ENCODE measurements around the gene FAM162A. TPM values are rescaled to one million over a fixed set of nuclear protein-coding genes. Genes with fewer than 3 reads are reported as not detected.

FAM162A gene
- total and polyA plus RNA-seq, 9 of the 15 experiments (the other 6 are each of a cell fraction or from before 2014, with no cell fraction given): 37.5 to 211 (median 101) TPM

DNA sequence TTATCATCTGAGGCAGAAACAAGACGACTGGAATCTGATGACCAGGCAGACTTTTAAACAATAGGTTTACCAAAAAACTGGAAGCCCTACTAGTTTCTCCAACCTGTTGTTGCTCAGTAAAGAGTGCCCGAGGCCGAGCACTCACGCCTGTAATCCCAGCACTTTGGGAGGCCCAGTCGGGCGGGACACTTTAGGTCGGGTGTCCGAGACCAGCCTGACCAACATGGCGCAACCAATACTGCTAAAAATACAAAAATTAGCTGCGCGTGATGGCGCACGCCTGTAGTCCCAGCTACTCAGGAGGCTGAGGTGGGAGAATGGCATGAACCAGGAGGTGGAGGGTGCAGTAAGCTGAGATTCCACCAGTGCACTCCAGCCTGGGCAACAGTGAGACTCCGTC lies 33.0 kb downstream of the FAM162A start:
- FAIRE-seq (no peak), DNase-seq (ENCODE audit: extremely low read depth in 1 of 4, low spot score in 3 of 4) (peak in 1 of 4 experiments; percentile 10), ATAC-seq (peak; percentile 33)
- 3% methylated on average over 13 of the region's 14 CpGs for WGBS (ENCODE audit: insufficient coverage, low coverage, missing lambda C conversion rate)
- Histone ChIP-seq H4K20me1 (replicated peaks; ENCODE audit: control insufficient read depth, insufficient read depth, low read length) (no peaks in the 10 kb centered on the region), H3K4me3 (peak overlapping the region; percentile 60), H2AFZ (ENCODE audit: low read depth, low read length) (peak overlapping the region; percentile 92), H3K79me2 (ENCODE audit: control insufficient read depth, insufficient read depth, low read length) (peaks cover 45% of the 10 kb centered on the region), H3K4me1 (replicated peaks in 1 of 2; ENCODE audit: control insufficient read depth in 2 of 2, insufficient read depth in 2 of 2, low read length in 2 of 2) (peaks cover 0 to 4% of the 10 kb centered on the region in 2 experiments; a peak in 2 of 5 replicates), H3K27me3 (ENCODE audit: control insufficient read depth in 2 of 2, insufficient read depth in 2 of 2, low read length in 2 of 2) (no peaks in the 10 kb centered on the region), H3K27ac (ENCODE audit: extremely low read depth, low read depth, low read length) (peak overlapping the region; percentile 90), H3K4me2 (ENCODE audit: insufficient read depth, low read length) (peak overlapping the region; percentile 90), H3K9ac (ENCODE audit: insufficient read depth in 1 of 2, low read depth in 2 of 2, low read length in 2 of 2) (peak overlapping the region; percentile 87 to 90), H3K36me3 (ENCODE audit: control insufficient read depth, insufficient read depth, low read length) (peaks cover 19% of the 10 kb centered on the region; the same call in 2 of the 3 replicates), H3K9me3 (replicated peaks; ENCODE audit: control insufficient read depth, insufficient read depth, low read depth, low read length) (no peaks in the 10 kb centered on the region), H3K9me1 (ENCODE audit: control insufficient read depth, insufficient read depth, low read length) (no peaks in the 10 kb centered on the region)
- POLR2A ChIA-PET: interaction anchor here (1.0 to 1.8 kb wide), 2 partner anchors 12 to 14 kb away, joined by 4 to 6 read pairs; no protein-coding TSS in a partner anchor
- in situ Hi-C loops (cut with MboI) (no loop called here), intact Hi-C loops (cut with micrococcal nuclease) (no loop called here)
- CTCF ChIA-PET (ENCODE audit: low intra/inter-chr PET ratio): no interaction called here
- no TSS peak for BruUV-seq (replicated peaks)
- TF ChIP-seq YY1 (IDR thresholded peaks at IDR 0.05; ENCODE audit: borderline replicate concordance in 1 of 3, control insufficient read depth in 1 of 3, extremely low read depth in 1 of 3, insufficient read depth in 3 of 3, insufficient read length in 1 of 3, insufficient replicate concordance in 2 of 3, low read depth in 1 of 3, low read length in 2 of 3): peak in 1 of 3 experiments; percentile 30
- TF ChIP-seq CBFA2T2 (conservative IDR thresholded peaks at IDR 0.05): no peak
- TF ChIP-seq COPS2 (conservative IDR thresholded peaks at IDR 0.05): no peak

DNA sequence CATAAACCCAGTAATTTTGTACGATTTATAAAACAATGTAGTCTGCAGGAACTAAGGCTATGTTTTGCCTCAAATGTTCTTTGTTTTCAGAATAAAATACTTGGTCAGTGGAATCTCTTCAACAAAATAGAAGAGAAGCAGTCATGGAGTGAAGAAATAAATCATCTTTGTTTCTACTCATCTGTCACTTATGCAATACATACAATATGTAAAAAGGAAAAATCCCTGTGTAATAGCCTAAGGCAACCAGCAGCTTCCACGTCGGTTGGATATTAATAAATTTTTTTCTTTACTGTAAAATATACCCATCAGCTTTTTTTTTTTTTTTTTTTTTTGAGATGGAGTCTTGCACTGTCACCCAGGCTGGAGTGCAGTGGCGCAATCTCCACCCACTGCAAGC lies 37.1 kb downstream of the FAM162A start:
- CTCF ChIA-PET (ENCODE audit: low intra/inter-chr PET ratio): no interaction called here
- no peaks in the 10 kb centered on the region for H3K9me3 ChIP-seq (replicated peaks; ENCODE audit: control insufficient read depth, insufficient read depth, low read depth, low read length)
- H3K4me1 ChIP-seq (replicated peaks in 1 of 2; ENCODE audit: control insufficient read depth in 2 of 2, insufficient read depth in 2 of 2, low read length in 2 of 2): peaks cover 0 to 4% of the 10 kb centered on the region in 2 experiments; a peak in 2 of 5 replicates
- no peak for TF ChIP-seq POU5F1 (IDR thresholded peaks at IDR 0.05; ENCODE audit: borderline replicate concordance, low read depth, low read length, partially characterized antibody)
- no peak overlapping the region for H3K4me3 ChIP-seq
- in situ Hi-C loops (cut with MboI) (no loop called here), intact Hi-C loops (cut with micrococcal nuclease) (no loop called here)
- no peak overlapping the region for H2AFZ ChIP-seq (ENCODE audit: low read depth, low read length)
- 86% methylated on average over 3 of the region's 4 CpGs for WGBS (ENCODE audit: insufficient coverage, low coverage, missing lambda C conversion rate)
- no peak overlapping the region for H3K4me2 ChIP-seq (ENCODE audit: insufficient read depth, low read length)
- no TSS peak for BruUV-seq (replicated peaks)
- H3K79me2 ChIP-seq (ENCODE audit: control insufficient read depth, insufficient read depth, low read length): peaks cover 20% of the 10 kb centered on the region
- no peak overlapping the region for H3K27ac ChIP-seq (ENCODE audit: extremely low read depth, low read depth, low read length)
- peaks cover 38% of the 10 kb centered on the region for H3K36me3 ChIP-seq (ENCODE audit: control insufficient read depth, insufficient read depth, low read length)
- no peaks in the 10 kb centered on the region for H3K27me3 ChIP-seq (ENCODE audit: control insufficient read depth in 2 of 2, insufficient read depth in 2 of 2, low read length in 2 of 2)
- DNase-seq (ENCODE audit: extremely low read depth in 1 of 4, low spot score in 3 of 4): no peak
- no peak for ATAC-seq
- no peak overlapping the region for H3K9ac ChIP-seq (ENCODE audit: insufficient read depth in 1 of 2, low read depth in 2 of 2, low read length in 2 of 2)
- POLR2A ChIA-PET: interaction anchor here (0.9 kb wide), 1 partner anchor 105 kb away, joined by 4 read pairs; no protein-coding TSS in a partner anchor
- no peaks in the 10 kb centered on the region for H4K20me1 ChIP-seq (replicated peaks; ENCODE audit: control insufficient read depth, insufficient read depth, low read length)
- FAIRE-seq: no peak
- H3K9me1 ChIP-seq (ENCODE audit: control insufficient read depth, insufficient read depth, low read length): no peaks in the 10 kb centered on the region

All from K562 (cell line).